ENCODE results near the gene NLK.

- TF ChIP-seq BHLHE40 (IDR thresholded peaks at IDR 0.05; ENCODE audit: low read depth, low read length) = no peak
- TF ChIP-seq CTCF (conservative IDR thresholded peaks at IDR 0.05; ENCODE audit: low read depth, low read length) = no peak
- no peak for TF ChIP-seq CEBPB (IDR thresholded peaks at IDR 0.05; ENCODE audit: low read depth, low read length)
- no peak for TF ChIP-seq POLR2A (IDR thresholded peaks at IDR 0.05; ENCODE audit: low read depth, low read length)
- no peak for TF ChIP-seq NFE2L2 (IDR thresholded peaks at IDR 0.05; ENCODE audit: low read depth, low read length)
- no peak for TF ChIP-seq FOS (IDR thresholded peaks at IDR 0.05; ENCODE audit: low read depth, low read length)
- TF ChIP-seq RFX5 (IDR thresholded peaks at IDR 0.05; ENCODE audit: low read depth, low read length) = no peak
- no peak for TF ChIP-seq ELK1 (IDR thresholded peaks at IDR 0.05; ENCODE audit: borderline replicate concordance, low read depth, low read length)
- no peak for TF ChIP-seq SMC3 (IDR thresholded peaks at IDR 0.05; ENCODE audit: low read depth, low read length)
- TF ChIP-seq USF2 (IDR thresholded peaks at IDR 0.05; ENCODE audit: low read depth, low read length) = no peak
- no peak for TF ChIP-seq MAZ (IDR thresholded peaks at IDR 0.05; ENCODE audit: borderline replicate concordance, low read depth, low read length)
Measured at GRCh38 chr17:27993723-27994310, 48.7 kb upstream of the NLK start.

All from IMR-90 (cell line).